ENCODE measurements around the gene CHMP6. TPM values are rescaled to one million over a fixed set of nuclear protein-coding genes. Genes with fewer than 3 reads are reported as not detected.

Gene CHMP6
- total RNA-seq, 1 experiment from 2014 or later, result 22.0 TPM

GRCh38 chr17:80992077-80992947, 671 bp downstream of the CHMP6 start:
- POLR2A ChIA-PET, result interaction anchor here (2.0 kb wide), 1 partner anchor 124 kb away, joined by 4 read pairs; no protein-coding TSS in a partner anchor
- Histone ChIP-seq H3K4me3 (replicated peaks in 1 of 2; ENCODE audit: low read depth in 1 of 2, low read length in 2 of 2) (peak overlapping the region; percentile 80 to 92), H3K4me1 (ENCODE audit: control insufficient read depth in 1 of 2, insufficient read depth in 2 of 2, low read length in 2 of 2) (peaks cover 29 to 46% of the 10 kb centered on the region in 2 experiments), H3K27me3 (ENCODE audit: insufficient read depth, low read length) (no peaks in the 10 kb centered on the region), H3K9me2 (ENCODE audit: insufficient read depth) (no peaks in the 10 kb centered on the region), H3K79me2 (ENCODE audit: insufficient read depth, low read length) (peaks cover 9% of the 10 kb centered on the region; the same call in 1 of the 2 replicates), H3K36me3 (ENCODE audit: control insufficient read depth in 1 of 2, insufficient read depth in 2 of 2, low read length in 2 of 2) (peaks cover 6 to 18% of the 10 kb centered on the region in 2 experiments; a peak in 3 of 4 replicates), H4K20me1 (ENCODE audit: insufficient read depth) (no peaks in the 10 kb centered on the region), H3K9ac (ENCODE audit: low read length) (peak overlapping the region; percentile 77), H3K4me2 (ENCODE audit: low read length) (peak overlapping the region; percentile 92), H2AFZ (ENCODE audit: low read depth, low read length, poor library complexity, severe bottlenecking) (no peak overlapping the region), H3K9me3 (ENCODE audit: control insufficient read depth in 1 of 2, insufficient read depth in 1 of 2, low read depth in 1 of 2, low read length in 2 of 2) (no peaks in the 10 kb centered on the region), H3K27ac (ENCODE audit: low read depth, low read length) (peak overlapping the region; percentile 88)
- BruUV-seq (replicated peaks), result no TSS peak
- RAD21 ChIA-PET (ENCODE audit: low non-redundant PET in 1 of 2, low total read pairs in 2 of 2, uncharacterized antibody in 2 of 2, unreplicated experiment in 2 of 2), result no interaction called here
- intact Hi-C loops (cut with micrococcal nuclease), result no loop called here
- TF ChIP-seq ZFX (IDR thresholded peaks at IDR 0.05) (peak; percentile 87; the same call in 1 of the 2 replicates), JUND (IDR thresholded peaks at IDR 0.05) (no peak)
- CTCF ChIA-PET, result interaction anchor here (1.3 kb wide), 1 partner anchor 10 kb away, joined by 3 read pairs; no protein-coding TSS in a partner anchor
- peak; percentile 23 for ATAC-seq
- DNase-seq (ENCODE audit: low read depth, low spot score), result no peak

- no peak for TF ChIP-seq EZH2phosphoT487 (IDR thresholded peaks at IDR 0.05; ENCODE audit: borderline replicate concordance)
- H3K4me1 ChIP-seq (ENCODE audit: control insufficient read depth in 1 of 2, insufficient read depth in 2 of 2, low read length in 2 of 2), result peaks cover 29 to 44% of the 10 kb centered on the region in 2 experiments
- H4K20me1 ChIP-seq (ENCODE audit: insufficient read depth), result no peaks in the 10 kb centered on the region
- H3K9me2 ChIP-seq (ENCODE audit: insufficient read depth), result no peaks in the 10 kb centered on the region
- intact Hi-C loops (cut with micrococcal nuclease), result no loop called here
- H3K9me3 ChIP-seq (ENCODE audit: control insufficient read depth in 1 of 2, insufficient read depth in 1 of 2, low read depth in 1 of 2, low read length in 2 of 2), result no peaks in the 10 kb centered on the region
- ChIA-PET CTCF (no interaction called here), RAD21 (ENCODE audit: low non-redundant PET in 1 of 2, low total read pairs in 2 of 2, uncharacterized antibody in 2 of 2, unreplicated experiment in 2 of 2) (no interaction called here), POLR2A (no interaction called here)
- H3K4me2 ChIP-seq (ENCODE audit: low read length), result peak overlapping the region; percentile 92
- peak overlapping the region; percentile 80 to 92 for H3K4me3 ChIP-seq (replicated peaks in 1 of 2; ENCODE audit: low read depth in 1 of 2, low read length in 2 of 2)
- H3K79me2 ChIP-seq (ENCODE audit: insufficient read depth, low read length), result peaks cover 9% of the 10 kb centered on the region; the same call in 1 of the 2 replicates
- no peak overlapping the region; the same call in 1 of the 2 replicates for H3K27ac ChIP-seq (ENCODE audit: low read depth, low read length)
- H3K27me3 ChIP-seq (ENCODE audit: insufficient read depth, low read length), result no peaks in the 10 kb centered on the region
- ATAC-seq (no peak), DNase-seq (ENCODE audit: low read depth, low spot score) (no peak)
- peaks cover 14 to 24% of the 10 kb centered on the region in 2 experiments; a peak in 3 of 4 replicates for H3K36me3 ChIP-seq (ENCODE audit: control insufficient read depth in 1 of 2, insufficient read depth in 2 of 2, low read length in 2 of 2)
- TSS peak; percentile 84 for BruUV-seq (replicated peaks)
- peak overlapping the region; percentile 77 for H3K9ac ChIP-seq (ENCODE audit: low read length)
- no peak overlapping the region for H2AFZ ChIP-seq (ENCODE audit: low read depth, low read length, poor library complexity, severe bottlenecking)
These were observed 1.4 kb downstream of the CHMP6 start for GRCh38 chr17:80992948-80993624.
